IMR-90 (cell line): ENCODE results near the gene KCTD11. TPM values are rescaled to one million over a fixed set of nuclear protein-coding genes. Genes with fewer than 3 reads are reported as not detected.

Source experiments
- ATAC-seq: fragments of 200-7000 bp; cut with Tn5 transposase; 2 replicates; pipeline ENCODE4 v1.9.1; 2020; ENCODE audit warnings: low read depth, mild to moderate bottlenecking, moderate library complexity
- BruUV-seq: library from RNA; stranded (reverse); fragments of 400-500 nt; replicated peaks from 2 replicates; lab custom pipeline; 2021; lab: Mats Ljungman, UMichigan
- CTCF ChIA-PET: fragments of 300-600 bp; formaldehyde crosslinking; extraction: SDS; loops from one replicate; lab custom pipeline; 2021; ENCODE audit warnings: antibody characterized with exemption; lab: Yijun Ruan, JAX
- POLR2A ChIA-PET: fragments of 300-600 bp; sonication (Branson Sonifier 250); formaldehyde crosslinking; loops from one replicate; lab custom pipeline; 2022; ENCODE audit warnings: antibody characterized with exemption; ENCODE audit not compliant: unreplicated experiment; lab: Charles Lee
- DNase-seq: peaks from one replicate; pipeline ENCODE4 v3.0.0; 2013
- H2AFZ ChIP-seq: replicated peaks from 2 replicates; pipeline ENCODE3; 2013; ENCODE audit warnings: low read length, mild to moderate bottlenecking; ENCODE audit not compliant: poor library complexity
- H2AK5ac ChIP-seq: 2 replicates; pipeline ENCODE4 v1.6.1; 2013; ENCODE audit warnings: low read depth, low read length, inconsistent platforms
- H2AK9ac ChIP-seq: replicated peaks from 2 replicates; pipeline ENCODE3; 2013; ENCODE audit warnings: mild to moderate bottlenecking, low read depth, low read length, moderate library complexity; ENCODE audit not compliant: poor library complexity
- H2BK120ac ChIP-seq: 2 replicates; pipeline ENCODE4 v1.6.1; 2013; ENCODE audit warnings: low read depth, low read length, inconsistent platforms
- H2BK15ac ChIP-seq: 3 replicates; pipeline ENCODE4 v1.6.1; 2013; ENCODE audit warnings: low read depth, low read length, inconsistent platforms
- H2BK20ac ChIP-seq: 2 replicates; pipeline ENCODE4 v1.6.1; 2013; ENCODE audit warnings: low read depth, mild to moderate bottlenecking, inconsistent platforms, low read length, moderate library complexity
- H2BK5ac ChIP-seq: 2 replicates; pipeline ENCODE4 v1.6.1; 2013; ENCODE audit warnings: mild to moderate bottlenecking, low read depth, low read length, inconsistent platforms; ENCODE audit not compliant: poor library complexity, severe bottlenecking
- H3K14ac ChIP-seq: replicated peaks from 2 replicates; pipeline ENCODE4 v1.6.1; 2013; ENCODE audit warnings: low read depth, low read length, inconsistent platforms
- H3K18ac ChIP-seq: 2 replicates; pipeline ENCODE4 v1.6.1; 2013; ENCODE audit warnings: low read depth, low read length, control low read depth
- H3K23ac ChIP-seq: 2 replicates; pipeline ENCODE4 v1.6.1; 2013; ENCODE audit warnings: low read depth, low read length, inconsistent platforms
- H3K27ac ChIP-seq: 2 replicates; pipeline ENCODE4 v1.5.1; 2013; ENCODE audit warnings: mild to moderate bottlenecking, control low read depth, low read length; ENCODE audit not compliant: insufficient read depth
- H3K27me3 ChIP-seq: 2 replicates; pipeline ENCODE4 v1.6.1; 2013; ENCODE audit warnings: low read length; ENCODE audit not compliant: control insufficient read depth, insufficient read depth
- H3K36me3 ChIP-seq: 2 replicates; pipeline ENCODE4 v1.6.1; 2013; ENCODE audit warnings: low read length, mixed read lengths; ENCODE audit not compliant: control insufficient read depth, insufficient read depth
- H3K4ac ChIP-seq: 2 replicates; pipeline ENCODE4 v1.6.1; 2013; ENCODE audit warnings: low read depth, low read length, inconsistent platforms
- H3K4me1 ChIP-seq: 2 replicates; pipeline ENCODE4 v1.6.1; 2013; ENCODE audit warnings: low read length, mixed read lengths; ENCODE audit not compliant: control insufficient read depth, insufficient read depth
- H3K4me2 ChIP-seq: 2 replicates; pipeline ENCODE4 v1.6.1; 2013; ENCODE audit warnings: low read depth, mild to moderate bottlenecking, control low read depth, low read length, moderate library complexity
- H3K4me3 ChIP-seq: 2 replicates; pipeline ENCODE4 v1.5.1; 2013; ENCODE audit warnings: low read depth, mild to moderate bottlenecking, control low read depth, low read length, moderate library complexity; ENCODE audit not compliant: insufficient read depth
- H3K56ac ChIP-seq: 2 replicates; pipeline ENCODE4 v1.6.1; 2013; ENCODE audit warnings: low read length, inconsistent platforms; ENCODE audit not compliant: insufficient read depth; ENCODE audit errors: extremely low read depth
- H3K79me1 ChIP-seq, 2 experiments: 2 replicates each; pipeline ENCODE4 v1.6.1; 2013; ENCODE audit warnings: low read length in 2 of 2, inconsistent platforms in 1 of 2, low read depth in 1 of 2
- H3K9ac ChIP-seq: 2 replicates; pipeline ENCODE4 v1.6.1; 2013; ENCODE audit warnings: low read depth, low read length, control low read depth
- H3K9me1 ChIP-seq: 2 replicates; pipeline ENCODE4 v1.6.1; 2013; ENCODE audit warnings: low read length, inconsistent platforms; ENCODE audit not compliant: insufficient read depth
- H3K9me3 ChIP-seq: 2 replicates; pipeline ENCODE4 v1.6.1; 2013; ENCODE audit warnings: low read length; ENCODE audit not compliant: control insufficient read depth, insufficient read depth
- H4K20me1 ChIP-seq: 2 replicates; pipeline ENCODE4 v1.6.1; 2013; ENCODE audit warnings: low read length, inconsistent platforms; ENCODE audit not compliant: insufficient read depth
- H4K5ac ChIP-seq: 2 replicates; pipeline ENCODE4 v1.6.1; 2013; ENCODE audit warnings: mild to moderate bottlenecking, low read depth, low read length, control low read depth
- H4K8ac ChIP-seq, 2 experiments: 2 replicates each; pipeline ENCODE4 v1.6.1; 2013; ENCODE audit warnings: low read depth in 2 of 2, low read length in 2 of 2, control low read depth in 1 of 2, inconsistent platforms in 1 of 2
- H4K91ac ChIP-seq: 2 replicates; pipeline ENCODE4 v1.6.1; 2013; ENCODE audit warnings: low read depth, low read length, inconsistent platforms; ENCODE audit not compliant: insufficient read depth
- BHLHE40 ChIP-seq: fragments of 150-350 bp; IDR thresholded peaks from 2 replicates; pipeline ENCODE4 v1.6.1; 2016; ENCODE audit warnings: mild to moderate bottlenecking, low read depth, low read length
- MAZ ChIP-seq: IDR thresholded peaks from 2 replicates; pipeline ENCODE4 v1.6.1; 2012; ENCODE audit warnings: low read depth, mild to moderate bottlenecking, low read length, improper control_type of control experiment, moderate library complexity, borderline replicate concordance
- WGBS, 2 experiments: methylation state at CpG; one replicate each; pipeline versions ENCODE4 v1.1.5 to v1.1.7; 2013; ENCODE audit warnings: missing lambda C conversion rate in 2 of 2; ENCODE audit not compliant: insufficient read length in 1 of 2; ENCODE audit errors: extremely low coverage in 2 of 2; 5-methylcytosine and 5-hydroxymethylcytosine counted together
- dilution Hi-C: fragments of 300-500 bp; cut with HindIII; formaldehyde crosslinking; loops from one replicate; pipeline ENCODE4 v1.14.3; 2018; ENCODE audit warnings: low sequenced_read_pairs; ENCODE audit not compliant: unreplicated experiment
- in situ Hi-C: fragments of 300-500 bp; cut with MboI; formaldehyde crosslinking; loops from 3 replicates; pipeline ENCODE4 v1.14.3; 2019; ENCODE audit warnings: low sequenced_read_pairs, inconsistent platforms, mixed read lengths
- intact Hi-C: fragments of 100-400 bp; cut with micrococcal nuclease; formaldehyde crosslinking; loops from 2 replicates; pipeline ENCODE4 v1.10.0; 2022
- polyA plus RNA-seq, 3 experiments: library from polyadenylated mRNA; depleted of rRNA; stranded (reverse); fragments of >200 nt; gene quantifications; 2 replicates each; pipeline ENCODE4 v1.2.3, GENCODE V29; 2012; ENCODE audit warnings: low replicate concordance in 1 of 3
- total RNA-seq: library from RNA; depleted of rRNA; stranded (reverse); fragments of >200 nt; gene quantifications from 2 replicates; pipeline ENCODE4 v1.2.3, GENCODE V29; 2012

Gene KCTD11
- total and polyA plus RNA-seq, 2 of the 4 experiments (the other 2 are of a cell fraction), result 10.8 to 16.4 TPM

GRCh38 chr17:7346761-7347614, 5.0 kb upstream of the KCTD11 start:
- dilution Hi-C loops, result no loop called here
- H4K8ac ChIP-seq, result no peak overlapping the region
- POLR2A ChIA-PET, result no interaction called here
- no peak overlapping the region for H3K4me3 ChIP-seq
- peaks cover 4 to 24% of the 10 kb centered on the region in 2 experiments; a peak in 3 of 4 replicates for H3K79me1 ChIP-seq
- H2AK9ac ChIP-seq, result no peak overlapping the region
- no peak overlapping the region for H2AK5ac ChIP-seq
- H2AFZ ChIP-seq, result no peak overlapping the region
- no peak for DNase-seq
- H3K4ac ChIP-seq, result no peak overlapping the region
- peaks cover 5% of the 10 kb centered on the region; the same call in 1 of the 2 replicates for H3K9me1 ChIP-seq
- intact Hi-C loops, result loop anchor here (1.0 kb wide), 1 partner anchor 67 kb away; no protein-coding TSS in a partner anchor
- H4K5ac ChIP-seq, result no peak overlapping the region
- no TSS peak for BruUV-seq
- in situ Hi-C loops, result no loop called here
- H2BK15ac ChIP-seq, result no peak overlapping the region
- no peaks in the 10 kb centered on the region for H3K9me3 ChIP-seq
- peaks cover 6% of the 10 kb centered on the region for H3K4me1 ChIP-seq
- no peaks in the 10 kb centered on the region for H3K36me3 ChIP-seq
- H4K20me1 ChIP-seq, result peaks cover 19% of the 10 kb centered on the region
- H3K9ac ChIP-seq, result no peak overlapping the region
- H2BK120ac ChIP-seq, result no peak overlapping the region
- H3K18ac ChIP-seq, result no peak overlapping the region
- CTCF ChIA-PET, result interaction anchor here (0.6 to 1.4 kb wide), 2 partner anchors 9 to 301 kb away, joined by 3 read pairs; no protein-coding TSS in a partner anchor
- H2BK20ac ChIP-seq, result no peak overlapping the region
- H3K23ac ChIP-seq, result no peak overlapping the region
- no peak overlapping the region for H3K4me2 ChIP-seq
- no peak overlapping the region for H3K27ac ChIP-seq
- H3K27me3 ChIP-seq, result peaks cover 15% of the 10 kb centered on the region
- TF ChIP-seq MAZ (no peak), BHLHE40 (no peak)
- no peak overlapping the region for H3K14ac ChIP-seq
- H4K91ac ChIP-seq, result no peak overlapping the region
- WGBS, 2 experiments, result 85% methylated on average over 11 of the region's 18 CpGs; no CpG with 5 or more reads in 1 of the 2 experiments
- H2BK5ac ChIP-seq, result no peak overlapping the region
- no peak overlapping the region for H3K56ac ChIP-seq
- ATAC-seq, result no peak
